Hepatocyte (in vitro differentiated cells): ENCODE data around the gene PTPRO. TPM values are rescaled to one million over a fixed set of nuclear protein-coding genes. Genes with fewer than 3 reads are reported as not detected.

Experiments
- DNase-seq: peaks from one replicate; pipeline ENCODE4 v3.0.0-alpha.2; 2016; ENCODE audit warnings: low spot score
- H2AFZ ChIP-seq: fragments of 200-600 bp; sonication (generic); 2 replicates; pipeline ENCODE4 v1.6.0; 2016; ENCODE audit warnings: antibody characterized with exemption, mild to moderate bottlenecking
- H3K27ac ChIP-seq: fragments of 200-600 bp; sonication (generic); 2 replicates; pipeline ENCODE4 v1.5.1; 2016; ENCODE audit warnings: mild to moderate bottlenecking
- H3K27me3 ChIP-seq: fragments of 200-600 bp; sonication (generic); 2 replicates; pipeline ENCODE4 v1.6.1; 2016
- H3K36me3 ChIP-seq: fragments of 200-600 bp; sonication (generic); replicated peaks from 2 replicates; pipeline ENCODE4 v1.5.1; 2016; ENCODE audit warnings: low read depth; ENCODE audit not compliant: insufficient read depth
- H3K4me1 ChIP-seq: fragments of 200-600 bp; sonication (generic); 2 replicates; pipeline ENCODE4 v1.5.1; 2016; ENCODE audit warnings: mild to moderate bottlenecking, moderate library complexity; ENCODE audit not compliant: insufficient read depth
- H3K4me2 ChIP-seq: fragments of 200-600 bp; sonication (generic); 2 replicates; pipeline ENCODE4 v1.6.0; 2016
- H3K4me3 ChIP-seq: fragments of 200-600 bp; sonication (generic); 2 replicates; pipeline ENCODE4 v1.5.1; 2016; ENCODE audit warnings: mild to moderate bottlenecking
- H3K79me2 ChIP-seq: fragments of 200-600 bp; sonication (generic); 2 replicates; pipeline ENCODE4 v1.6.0; 2017; ENCODE audit warnings: mild to moderate bottlenecking
- H3K9me2 ChIP-seq: fragments of 200-600 bp; sonication (generic); replicated peaks from 2 replicates; pipeline ENCODE4 v1.6.0; 2017; ENCODE audit warnings: mild to moderate bottlenecking; ENCODE audit not compliant: insufficient read depth
- H3K9me3 ChIP-seq: fragments of 200-600 bp; sonication (generic); 2 replicates; pipeline ENCODE4 v1.5.1; 2016; ENCODE audit warnings: low read depth, mild to moderate bottlenecking
- H4K20me1 ChIP-seq: fragments of 200-600 bp; sonication (generic); 2 replicates; pipeline ENCODE4 v1.6.0; 2016; ENCODE audit warnings: mild to moderate bottlenecking; ENCODE audit not compliant: insufficient read depth, poor library complexity, severe bottlenecking
- EZH2 ChIP-seq: fragments of 200-600 bp; sonication (generic); IDR thresholded peaks from 2 replicates; pipeline ENCODE4 v1.6.1; 2016; ENCODE audit warnings: antibody characterized with exemption, mild to moderate bottlenecking, borderline replicate concordance
- EZH2phosphoT487 ChIP-seq: fragments of 200-600 bp; sonication (generic); IDR thresholded peaks from one replicate; pipeline ENCODE4 v1.6.1; 2018; ENCODE audit warnings: antibody characterized with exemption, mild to moderate bottlenecking, low read depth, moderate library complexity; ENCODE audit not compliant: unreplicated experiment, severe bottlenecking
- WGBS: methylation state at CpG from one replicate; pipeline ENCODE4 v1.1.6; 2016; ENCODE audit warnings: low lambda C conversion rate; ENCODE audit errors: missing lambda C conversion rate; 5-methylcytosine and 5-hydroxymethylcytosine counted together
- polyA plus RNA-seq: library from polyadenylated mRNA; unstranded; fragments of >200 nt; fragmentation: Nextera tagmentation; extraction: Ambion mirVana; gene quantifications from 2 replicates; pipeline ENCODE4 v1.2.1, GENCODE V29; 2016
- total RNA-seq: library from RNA; depleted of rRNA; stranded (reverse); fragments of >200 nt; gene quantifications from 2 replicates; pipeline ENCODE4 v1.2.3, GENCODE V29; 2014
- TF ChIP-seq, protein P1 (sequence below): fragments of 200-600 bp; sonication (generic); IDR thresholded peaks from 2 replicates; pipeline ENCODE4 v1.5.1; 2016; ENCODE audit warnings: antibody characterized with exemption, mild to moderate bottlenecking; ENCODE audit not compliant: poor library complexity

PTPRO gene
- 0.16 and 0.60 TPM in 2 replicates for total RNA-seq
- polyA plus RNA-seq = 0.65 TPM in 1 of 2 replicates, not detected in the other

DNA sequence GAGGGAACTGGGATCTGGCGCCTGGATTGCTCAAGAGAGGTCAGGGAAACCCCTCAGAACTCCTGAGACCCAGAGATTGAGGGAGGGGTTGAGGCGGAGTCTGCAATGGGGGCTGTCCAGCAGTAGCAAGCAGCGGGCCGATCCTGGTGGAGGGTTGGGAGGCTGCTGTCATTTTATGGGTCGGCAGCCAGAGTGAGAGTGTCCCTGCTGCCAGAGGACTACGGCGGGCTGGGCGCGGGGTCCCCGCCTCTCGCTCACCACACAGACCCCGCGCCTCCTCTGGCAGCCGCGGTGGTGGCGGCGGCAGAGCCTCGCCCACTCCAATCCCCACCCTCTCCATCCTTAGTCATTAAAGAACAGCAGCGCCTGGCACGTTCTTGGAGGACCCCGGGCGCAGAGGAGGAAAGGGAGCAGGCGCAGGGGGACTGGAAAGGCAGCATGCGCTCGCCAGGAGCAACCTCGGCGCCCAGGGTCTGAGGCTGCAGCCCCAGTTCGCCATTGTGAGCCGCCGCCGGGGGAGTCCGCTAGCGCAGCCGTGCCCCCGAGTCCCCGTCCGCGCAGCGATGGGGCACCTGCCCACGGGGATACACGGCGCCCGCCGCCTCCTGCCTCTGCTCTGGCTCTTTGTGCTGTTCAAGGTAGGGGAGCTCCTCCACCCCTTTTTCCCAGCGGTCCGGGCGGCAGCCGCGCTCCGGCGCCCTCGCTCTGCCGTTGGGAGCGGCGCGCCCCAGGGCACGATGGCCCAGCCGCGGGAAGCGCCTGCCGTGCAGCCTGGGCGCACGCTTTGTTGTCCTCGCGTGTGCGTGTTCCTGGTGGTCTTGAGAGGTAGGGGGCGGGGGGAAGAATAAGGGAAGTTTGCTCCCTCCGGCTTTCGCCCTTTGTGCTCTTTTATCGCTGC lies at the start of gene PTPRO:
Gene PTPRO, plus strand, starts transcription at position 345 of the 898 bp plus-strand sequence.
- no peaks in the 10 kb centered on the region for H4K20me1 ChIP-seq
- no peak within 1 kb of the TSS for H3K27ac ChIP-seq
- H2AFZ ChIP-seq = no peak within 1 kb of the TSS
- TF ChIP-seq, protein P1, sequence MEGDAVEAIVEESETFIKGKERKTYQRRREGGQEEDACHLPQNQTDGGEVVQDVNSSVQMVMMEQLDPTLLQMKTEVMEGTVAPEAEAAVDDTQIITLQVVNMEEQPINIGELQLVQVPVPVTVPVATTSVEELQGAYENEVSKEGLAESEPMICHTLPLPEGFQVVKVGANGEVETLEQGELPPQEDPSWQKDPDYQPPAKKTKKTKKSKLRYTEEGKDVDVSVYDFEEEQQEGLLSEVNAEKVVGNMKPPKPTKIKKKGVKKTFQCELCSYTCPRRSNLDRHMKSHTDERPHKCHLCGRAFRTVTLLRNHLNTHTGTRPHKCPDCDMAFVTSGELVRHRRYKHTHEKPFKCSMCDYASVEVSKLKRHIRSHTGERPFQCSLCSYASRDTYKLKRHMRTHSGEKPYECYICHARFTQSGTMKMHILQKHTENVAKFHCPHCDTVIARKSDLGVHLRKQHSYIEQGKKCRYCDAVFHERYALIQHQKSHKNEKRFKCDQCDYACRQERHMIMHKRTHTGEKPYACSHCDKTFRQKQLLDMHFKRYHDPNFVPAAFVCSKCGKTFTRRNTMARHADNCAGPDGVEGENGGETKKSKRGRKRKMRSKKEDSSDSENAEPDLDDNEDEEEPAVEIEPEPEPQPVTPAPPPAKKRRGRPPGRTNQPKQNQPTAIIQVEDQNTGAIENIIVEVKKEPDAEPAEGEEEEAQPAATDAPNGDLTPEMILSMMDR = no peak
- no peaks in the 10 kb centered on the region for H3K36me3 ChIP-seq
- DNase-seq = peak; percentile 32
- no peaks in the 10 kb centered on the region for H3K9me3 ChIP-seq
- 2% methylated on average over 64 of the region's 70 CpGs for WGBS
- no peaks in the 10 kb centered on the region for H3K9me2 ChIP-seq
- no peaks in the 10 kb centered on the region for H3K4me1 ChIP-seq
- no peaks in the 10 kb centered on the region for H3K79me2 ChIP-seq
- peaks cover 72% of the 10 kb centered on the region for H3K27me3 ChIP-seq
- peak within 1 kb of the TSS; percentile 13 for H3K4me3 ChIP-seq
- H3K4me2 ChIP-seq = peak within 1 kb of the TSS; percentile 91

GRCh38 chr12:15273896-15274295 lies 48.4 kb upstream of the PTPRO start:
- no peaks in the 10 kb centered on the region for H3K79me2 ChIP-seq
- peak overlapping the region; percentile 62 for H3K27ac ChIP-seq
- H2AFZ ChIP-seq = no peak overlapping the region
- 92% methylated on average over 3 of the region's 3 CpGs for WGBS
- DNase-seq = no peak
- no peaks in the 10 kb centered on the region for H3K9me2 ChIP-seq
- no peaks in the 10 kb centered on the region for H4K20me1 ChIP-seq
- no peak overlapping the region for H3K4me2 ChIP-seq
- H3K4me3 ChIP-seq = no peak overlapping the region
- no peaks in the 10 kb centered on the region for H3K4me1 ChIP-seq
- no peaks in the 10 kb centered on the region for H3K36me3 ChIP-seq
- H3K27me3 ChIP-seq = no peaks in the 10 kb centered on the region
- TF ChIP-seq EZH2phosphoT487 (no peak), EZH2 (no peak)
- TF ChIP-seq, protein P1 = no peak
- H3K9me3 ChIP-seq = no peaks in the 10 kb centered on the region

DNA sequence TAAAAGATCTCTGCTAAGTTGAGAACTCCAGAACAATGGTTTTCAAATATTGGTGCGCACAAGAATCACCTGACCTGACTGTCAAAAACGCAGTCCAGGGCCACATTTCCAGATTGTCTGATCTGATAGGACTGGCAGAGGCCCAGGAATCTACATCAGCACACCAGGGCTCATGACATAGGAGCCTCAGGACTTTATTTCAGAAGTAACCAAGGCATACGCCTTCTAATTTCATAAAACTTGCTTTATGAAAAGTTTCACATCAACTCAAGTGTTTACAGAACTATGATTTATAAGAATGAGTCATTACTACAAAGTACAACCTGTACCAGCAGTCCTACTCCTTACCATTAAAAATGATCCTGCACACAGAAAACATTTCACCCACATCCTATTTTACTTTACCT lies 47.7 kb upstream of the PTPRO start:
- 69% methylated on average over 3 of the region's 3 CpGs for WGBS
- peak overlapping the region; percentile 62 for H3K27ac ChIP-seq
- peak; percentile 19 for DNase-seq
- H3K36me3 ChIP-seq = no peaks in the 10 kb centered on the region
- no peaks in the 10 kb centered on the region for H3K9me2 ChIP-seq
- H3K4me3 ChIP-seq = no peak overlapping the region
- no peaks in the 10 kb centered on the region for H4K20me1 ChIP-seq
- no peaks in the 10 kb centered on the region for H3K4me1 ChIP-seq
- H3K4me2 ChIP-seq = no peak overlapping the region
- H3K9me3 ChIP-seq = no peaks in the 10 kb centered on the region
- H2AFZ ChIP-seq = no peak overlapping the region
- H3K27me3 ChIP-seq = no peaks in the 10 kb centered on the region
- no peaks in the 10 kb centered on the region for H3K79me2 ChIP-seq
- TF ChIP-seq EZH2 (no peak), EZH2phosphoT487 (no peak)
- TF ChIP-seq, protein P1 = no peak
